ENCODE data around the gene SYTL2. TPM values are rescaled to one million over a fixed set of nuclear protein-coding genes. Genes with fewer than 3 reads are reported as not detected.
A peak's percentile ranks its signal among the peaks of the same experiment; 100 is the strongest.

SYTL2 gene
- total and polyA plus RNA-seq, 2 donors (not counting 1 experiment from before 2014, with no cell fraction given), result 165 to 387 TPM

DNA sequence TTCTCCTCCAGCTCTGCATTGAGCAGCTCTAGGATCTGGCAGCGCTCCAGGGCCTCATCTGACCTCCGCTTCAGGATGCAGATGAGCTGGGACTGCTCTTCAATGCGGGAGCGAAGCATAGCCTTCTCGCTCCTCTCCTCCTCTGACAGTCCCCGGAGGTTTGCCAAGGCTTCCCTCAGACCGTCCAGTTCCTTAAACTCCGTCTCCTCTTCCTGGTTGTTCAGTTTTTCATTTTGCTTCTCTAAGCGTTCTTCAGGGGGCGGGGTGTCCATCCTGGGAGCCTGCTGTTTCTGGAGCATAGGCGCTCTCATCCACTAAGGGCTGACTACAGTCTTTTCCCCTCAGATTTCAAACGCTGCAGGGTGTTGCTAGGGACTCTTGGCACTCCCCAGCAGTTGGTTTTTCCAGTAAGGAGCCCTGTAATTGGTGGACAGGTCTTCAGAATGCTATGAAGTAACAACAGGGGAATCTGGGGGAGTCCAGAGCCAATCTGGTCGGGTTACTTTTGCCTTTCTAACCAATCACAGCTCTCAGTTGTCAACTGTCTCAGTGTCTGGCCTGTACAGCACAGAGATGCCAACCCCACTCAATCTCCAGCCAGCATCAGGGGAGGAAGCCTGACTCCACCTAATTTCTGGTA, 125.0 kb downstream of the SYTL2 start, which contains the start of gene CCDC89:
TSS of gene CCDC89 (minus strand) at position 376 of the 640 bp plus-strand sequence. CDS start at position 311, 65 bp downstream.
- peak within 1 kb of the TSS; percentile 30 to 66 (median 57) for H3K4me3 ChIP-seq (replicated peaks in 1 of 4; ENCODE audit: control extremely low read depth in 1 of 4, insufficient read depth in 1 of 4, low read depth in 3 of 4, low read length in 4 of 4)
- peak within 1 kb of the TSS; percentile 88 for H3K4me2 ChIP-seq (ENCODE audit: extremely low read depth, insufficient read depth, low read length)
- H2AFZ ChIP-seq (ENCODE audit: low read length), result peak within 1 kb of the TSS; percentile 73
- peak; percentile 99 for DNase-seq (ENCODE audit: low read depth in 2 of 2)
- no peaks in the 10 kb centered on the region for H3K9me3 ChIP-seq (ENCODE audit: control insufficient read depth, insufficient read depth, low read depth, low read length)
- H3K27me3 ChIP-seq (ENCODE audit: control insufficient read depth, insufficient read depth, low read length), result no peaks in the 10 kb centered on the region
- peaks cover 21% of the 10 kb centered on the region for H3K4me1 ChIP-seq (ENCODE audit: control insufficient read depth, extremely low read depth, insufficient read depth, low read length)
- H3K36me3 ChIP-seq (ENCODE audit: control insufficient read depth, insufficient read depth, low read length), result no peaks in the 10 kb centered on the region
- peak within 1 kb of the TSS; percentile 84 for H3K27ac ChIP-seq (ENCODE audit: insufficient read depth, low read length)
- H4K20me1 ChIP-seq (ENCODE audit: control insufficient read depth, extremely low read depth, insufficient read depth, low read length), result no peaks in the 10 kb centered on the region
- H3K9ac ChIP-seq (ENCODE audit: insufficient read depth, low read length), result peak within 1 kb of the TSS; percentile 60
- H3K79me2 ChIP-seq (ENCODE audit: control insufficient read depth, insufficient read depth, low read length), result no peaks in the 10 kb centered on the region
- TF ChIP-seq, protein P1, sequence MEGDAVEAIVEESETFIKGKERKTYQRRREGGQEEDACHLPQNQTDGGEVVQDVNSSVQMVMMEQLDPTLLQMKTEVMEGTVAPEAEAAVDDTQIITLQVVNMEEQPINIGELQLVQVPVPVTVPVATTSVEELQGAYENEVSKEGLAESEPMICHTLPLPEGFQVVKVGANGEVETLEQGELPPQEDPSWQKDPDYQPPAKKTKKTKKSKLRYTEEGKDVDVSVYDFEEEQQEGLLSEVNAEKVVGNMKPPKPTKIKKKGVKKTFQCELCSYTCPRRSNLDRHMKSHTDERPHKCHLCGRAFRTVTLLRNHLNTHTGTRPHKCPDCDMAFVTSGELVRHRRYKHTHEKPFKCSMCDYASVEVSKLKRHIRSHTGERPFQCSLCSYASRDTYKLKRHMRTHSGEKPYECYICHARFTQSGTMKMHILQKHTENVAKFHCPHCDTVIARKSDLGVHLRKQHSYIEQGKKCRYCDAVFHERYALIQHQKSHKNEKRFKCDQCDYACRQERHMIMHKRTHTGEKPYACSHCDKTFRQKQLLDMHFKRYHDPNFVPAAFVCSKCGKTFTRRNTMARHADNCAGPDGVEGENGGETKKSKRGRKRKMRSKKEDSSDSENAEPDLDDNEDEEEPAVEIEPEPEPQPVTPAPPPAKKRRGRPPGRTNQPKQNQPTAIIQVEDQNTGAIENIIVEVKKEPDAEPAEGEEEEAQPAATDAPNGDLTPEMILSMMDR (conservative IDR thresholded peaks at IDR 0.05 in 1 of 2, IDR thresholded peaks at IDR 0.05 in 1 of 2; ENCODE audit: low read depth in 1 of 2, low read length in 2 of 2), result no peak
- no peak for TF ChIP-seq EZH2 (IDR thresholded peaks at IDR 0.05; ENCODE audit: low read length, missing control alignments)

DNA sequence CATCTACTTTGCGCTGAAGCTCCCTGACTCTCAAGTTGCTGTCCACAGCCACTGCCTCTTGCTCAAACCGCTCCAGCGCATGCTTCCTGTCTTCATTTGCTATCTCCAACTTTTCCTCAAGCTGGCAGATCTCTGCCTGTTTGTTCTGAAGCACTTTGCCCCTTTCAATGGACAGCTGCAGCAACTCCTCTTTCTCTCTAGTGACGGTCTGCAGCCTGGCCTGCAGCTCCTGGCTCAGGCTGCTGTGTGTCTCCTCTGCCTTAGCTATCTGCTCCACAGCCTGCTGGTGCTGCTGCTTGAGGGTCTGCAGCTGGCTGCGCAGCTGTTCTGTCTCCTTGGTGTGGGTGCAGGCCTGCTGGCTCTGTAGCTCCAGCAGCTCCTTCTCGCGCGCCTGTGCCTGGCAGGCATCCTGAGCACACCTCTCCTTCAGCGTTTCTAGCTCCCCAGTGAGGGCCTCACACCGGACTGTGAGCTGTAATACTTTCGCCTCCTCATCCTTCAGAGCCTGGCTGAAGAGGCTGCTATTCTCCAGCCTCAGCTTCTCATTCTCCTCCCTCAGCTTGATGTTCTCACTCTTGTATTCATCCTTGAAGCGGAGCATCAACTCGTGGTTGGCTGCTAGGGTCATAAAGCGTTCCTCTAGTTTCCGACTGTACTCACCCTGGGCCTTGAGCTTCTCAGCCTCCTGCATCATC, 125.7 kb downstream of the SYTL2 start:
- Histone ChIP-seq H3K36me3 (ENCODE audit: control insufficient read depth, insufficient read depth, low read length) (no peaks in the 10 kb centered on the region), H3K4me1 (ENCODE audit: control insufficient read depth, extremely low read depth, insufficient read depth, low read length) (peaks cover 21% of the 10 kb centered on the region), H3K4me3 (replicated peaks in 1 of 4; ENCODE audit: control extremely low read depth in 1 of 4, insufficient read depth in 1 of 4, low read depth in 3 of 4, low read length in 4 of 4) (peak overlapping the region; percentile 30 to 66 (median 57)), H3K27me3 (ENCODE audit: control insufficient read depth, insufficient read depth, low read length) (no peaks in the 10 kb centered on the region), H3K27ac (ENCODE audit: insufficient read depth, low read length) (peak overlapping the region; percentile 84), H4K20me1 (ENCODE audit: control insufficient read depth, extremely low read depth, insufficient read depth, low read length) (no peaks in the 10 kb centered on the region), H3K9ac (ENCODE audit: insufficient read depth, low read length) (peak overlapping the region; percentile 60), H3K79me2 (ENCODE audit: control insufficient read depth, insufficient read depth, low read length) (no peaks in the 10 kb centered on the region), H3K4me2 (ENCODE audit: extremely low read depth, insufficient read depth, low read length) (peak overlapping the region; percentile 88), H2AFZ (ENCODE audit: low read length) (peak overlapping the region; percentile 73), H3K9me3 (ENCODE audit: control insufficient read depth, insufficient read depth, low read depth, low read length) (no peaks in the 10 kb centered on the region)
- DNase-seq (ENCODE audit: low read depth in 2 of 2), result peak in 1 of 2 donors; percentile 82
- no peak for TF ChIP-seq EZH2 (IDR thresholded peaks at IDR 0.05; ENCODE audit: low read length, missing control alignments)
- TF ChIP-seq, protein P1 (conservative IDR thresholded peaks at IDR 0.05 in 1 of 2, IDR thresholded peaks at IDR 0.05 in 1 of 2; ENCODE audit: low read depth in 1 of 2, low read length in 2 of 2), result no peak
